A549 (cell line): ENCODE measurements around the gene ANKRD55. TPM values are rescaled to one million over a fixed set of nuclear protein-coding genes. Genes with fewer than 3 reads are reported as not detected.

Experiments used
- ATAC-seq, 2 experiments: fragments of 200-7000 bp in 1 of 2; fragments of >200 bp in 1 of 2; cut with Nextera tagmentation in 1 of 2; cut with Tn5 transposase in 1 of 2; 3 replicates each; pipeline versions ENCODE4 v1.8.0 to v1.9.1; 2018 to 2020; ENCODE audit warnings: mild to moderate bottlenecking in 1 of 2, moderate library complexity in 1 of 2
- CTCF ChIA-PET: fragments of 300-600 bp; sonication (Branson Sonifier 250); formaldehyde crosslinking; extraction: SDS; loops from one replicate; lab custom pipeline; 2021; ENCODE audit warnings: antibody characterized with exemption, inconsistent platforms; lab: Yijun Ruan, JAX
- POLR2A ChIA-PET: fragments of 350-600 bp; formaldehyde crosslinking; extraction: SDS; loops from one replicate; lab custom pipeline; 2021; ENCODE audit warnings: antibody characterized with exemption, inconsistent platforms; lab: Yijun Ruan, JAX
- DNase-seq, 2 experiments: peaks; one replicate each; pipeline versions ENCODE4 v3.0.0 to v3.0.0-alpha.2; 2011 to 2016; ENCODE audit warnings: low read depth in 1 of 2, low spot score in 1 of 2
- FAIRE-seq: peaks from 2 replicates; lab custom pipeline; 2011; peaks lifted over from hg19 to GRCh38; lab: Jason Lieb, UNC
- H3K27ac ChIP-seq, 2 experiments: fragments of >200 bp; sonication (Bioruptor Twin); formaldehyde crosslinking; 3 replicates each; pipeline ENCODE4 v1.5.1; 2016 to 2017
- H3K4me1 ChIP-seq: fragments of >200 bp; sonication (Bioruptor Twin); formaldehyde crosslinking; 3 replicates; pipeline ENCODE4 v1.6.1; 2016
- H3K4me2 ChIP-seq: fragments of >200 bp; sonication (Bioruptor Twin); formaldehyde crosslinking; 3 replicates; pipeline ENCODE4 v1.6.1; 2016
- H3K4me3 ChIP-seq: fragments of >200 bp; sonication (Bioruptor Twin); formaldehyde crosslinking; 3 replicates; pipeline ENCODE4 v1.5.1; 2016
- H3K9me3 ChIP-seq: fragments of >200 bp; sonication (Bioruptor Twin); formaldehyde crosslinking; 3 replicates; pipeline ENCODE4 v1.6.1; 2016
- BHLHE40 ChIP-seq: IDR thresholded peaks from 2 replicates; pipeline ENCODE4 v1.6.1; 2012; ENCODE audit warnings: low read depth, low read length, inconsistent platforms
- CBX2 ChIP-seq: fragments of 200-600 bp; sonication (generic); IDR thresholded peaks from 2 replicates; pipeline ENCODE4 v1.6.1; 2016; ENCODE audit warnings: low read depth, mild to moderate bottlenecking, borderline replicate concordance
- CEBPB ChIP-seq, 2 experiments: fragments of >200 bp in 1 of 2; sonication (Bioruptor Twin) in 1 of 2; formaldehyde crosslinking in 1 of 2; IDR thresholded peaks; 2 replicates each; pipeline ENCODE4 v1.6.1; 2012 to 2016
- CHD4 ChIP-seq: fragments of 200-600 bp; sonication (generic); IDR thresholded peaks from 2 replicates; pipeline ENCODE4 v1.6.1; 2016; ENCODE audit warnings: antibody characterized with exemption, mild to moderate bottlenecking, borderline replicate concordance
- EHMT2 ChIP-seq: fragments of 200-600 bp; sonication (generic); IDR thresholded peaks from 2 replicates; pipeline ENCODE4 v1.6.1; 2016; ENCODE audit warnings: antibody characterized with exemption, low read depth, mild to moderate bottlenecking, moderate library complexity
- FOSL2 ChIP-seq, 2 experiments: fragments of 450-650 bp in 1 of 2; fragments of >200 bp in 1 of 2; sonication (Bioruptor Twin) in 1 of 2; formaldehyde crosslinking; IDR thresholded peaks; 2 replicates each; pipeline versions ENCODE4 v1.5.0 to v1.6.1; 2016 to 2020; ENCODE audit warnings: mild to moderate bottlenecking in 1 of 2, moderate library complexity in 1 of 2
- FOXS1 ChIP-seq: fragments of 250-450 bp; sonication (Bioruptor Pico); IDR thresholded peaks from 2 replicates; pipeline ENCODE4 v1.5.0; 2020; ENCODE audit warnings: mild to moderate bottlenecking, moderate library complexity
- HEYL ChIP-seq: fragments of 250-450 bp; sonication (Bioruptor Pico); IDR thresholded peaks from 2 replicates; pipeline ENCODE4 v1.8.0; 2021; ENCODE audit warnings: mild to moderate bottlenecking, moderate library complexity
- HOXA7 ChIP-seq: fragments of 250-450 bp; sonication (Bioruptor Pico); IDR thresholded peaks from 2 replicates; pipeline ENCODE4 v1.5.0; 2020; ENCODE audit warnings: mild to moderate bottlenecking, moderate library complexity
- JUNB ChIP-seq: fragments of >200 bp; sonication (Bioruptor Twin); formaldehyde crosslinking; IDR thresholded peaks from 2 replicates; pipeline ENCODE4 v1.6.1; 2016
- MAFK ChIP-seq: fragments of 450-650 bp; IDR thresholded peaks from 2 replicates; pipeline ENCODE4 v1.6.1; 2014; ENCODE audit not compliant: partially characterized antibody
- MAZ ChIP-seq: fragments of 150-350 bp; IDR thresholded peaks from 2 replicates; pipeline ENCODE4 v1.6.1; 2014; ENCODE audit warnings: antibody characterized with exemption, low read depth, low read length, borderline replicate concordance
- NPAS2 ChIP-seq: fragments of 250-450 bp; sonication (Bioruptor Pico); IDR thresholded peaks from 2 replicates; pipeline ENCODE4 v1.8.0; 2022; ENCODE audit warnings: mild to moderate bottlenecking, moderate library complexity, borderline replicate concordance
- POLR2AphosphoS2 ChIP-seq: conservative IDR thresholded peaks from 2 replicates; pipeline ENCODE4 v1.6.1; 2012; ENCODE audit warnings: low read length, improper control_type of control experiment, inconsistent platforms
- RAD21 ChIP-seq, 2 experiments: fragments of >200 bp in 1 of 2; sonication (Bioruptor Twin) in 1 of 2; formaldehyde crosslinking in 1 of 2; IDR thresholded peaks in 1 of 2; conservative IDR thresholded peaks in 1 of 2; 2 replicates in 1 of 2; 3 replicates in 1 of 2; pipeline ENCODE4 v1.6.1; 2012 to 2018; ENCODE audit warnings: inconsistent platforms in 1 of 2
- RARB ChIP-seq: fragments of 250-450 bp; sonication (Bioruptor Pico); IDR thresholded peaks from 2 replicates; pipeline ENCODE4 v1.8.0; 2021; ENCODE audit warnings: mild to moderate bottlenecking, moderate library complexity
- RCOR1 ChIP-seq: fragments of 150-350 bp; IDR thresholded peaks from 2 replicates; pipeline ENCODE4 v1.6.1; 2014; ENCODE audit warnings: antibody characterized with exemption, low read length, low read depth
- RFX5 ChIP-seq: fragments of 450-650 bp; IDR thresholded peaks from 2 replicates; pipeline ENCODE4 v1.7.1; 2014; ENCODE audit warnings: antibody characterized with exemption, mild to moderate bottlenecking, moderate library complexity
- RNF2 ChIP-seq: fragments of 200-600 bp; sonication (generic); IDR thresholded peaks from 2 replicates; pipeline ENCODE4 v1.6.1; 2016; ENCODE audit warnings: low read depth, mild to moderate bottlenecking, antibody characterized with exemption, moderate library complexity, borderline replicate concordance
- SREBF2 ChIP-seq: fragments of 450-650 bp; IDR thresholded peaks from 2 replicates; pipeline ENCODE4 v1.6.1; 2014; ENCODE audit warnings: mild to moderate bottlenecking, moderate library complexity
- TFCP2L1 ChIP-seq: fragments of 250-450 bp; sonication (Bioruptor Pico); IDR thresholded peaks from 2 replicates; pipeline ENCODE4 v1.5.0; 2021; ENCODE audit warnings: mild to moderate bottlenecking
- TP53 ChIP-seq: fragments of 250-450 bp; sonication (Bioruptor Pico); IDR thresholded peaks from 2 replicates; pipeline ENCODE4 v1.5.0; 2021; ENCODE audit warnings: mild to moderate bottlenecking, moderate library complexity
- WGBS: methylation state at CpG from one replicate; pipeline ENCODE4 v1.1.6; 2017; ENCODE audit errors: missing lambda C conversion rate; 5-methylcytosine and 5-hydroxymethylcytosine counted together
- polyA plus RNA-seq, 4 experiments: library from polyadenylated mRNA; depleted of rRNA in 3 of 4; stranded (reverse); fragments of >200 nt; fragmentation: RNase III in 1 of 4; extraction: RNeasy Plus Mini Kit Qiagen cat#74134 plus additional on column Dnase treatment in 1 of 4; gene quantifications; 2 replicates in 3 of 4; 3 replicates in 1 of 4; pipeline ENCODE4 v1.2.3, GENCODE V29; 2011 to 2017
- TF ChIP-seq, protein P1 (sequence below): IDR thresholded peaks from 2 replicates; pipeline ENCODE4 v1.6.1; 2012; ENCODE audit warnings: low read depth, borderline replicate concordance
- TF ChIP-seq, protein P2 (sequence below): IDR thresholded peaks from 2 replicates; pipeline ENCODE4 v1.6.1; 2012
- TF ChIP-seq, protein P3 (sequence below): fragments of 250-450 bp; sonication (Bioruptor Pico); IDR thresholded peaks from 2 replicates; pipeline ENCODE4 v1.5.0; 2021; ENCODE audit warnings: mild to moderate bottlenecking, moderate library complexity, borderline replicate concordance

ANKRD55 gene
- polyA plus RNA-seq, 2 of the 4 experiments (the other 2 are of a cell fraction): 0.10 to 0.30 TPM

DNA sequence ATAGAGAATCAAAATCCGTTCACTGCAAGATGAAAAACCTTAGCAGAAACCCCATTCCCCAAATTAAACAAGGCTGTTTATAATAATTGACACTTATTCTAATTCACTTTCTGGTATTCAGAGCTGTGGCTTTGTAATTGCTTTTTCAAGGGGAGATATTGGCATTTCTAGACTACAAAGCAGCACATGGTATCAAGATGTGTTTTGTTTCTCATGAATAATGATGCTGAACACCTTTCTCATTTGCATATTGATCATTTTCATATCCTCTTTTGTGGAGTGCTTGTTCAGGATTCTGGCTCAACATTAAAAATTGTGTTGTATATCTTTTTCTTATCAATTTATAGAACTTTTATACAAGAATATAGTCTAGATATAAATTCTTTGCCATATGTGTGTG is 22.4 kb upstream of the ANKRD55 start:
- no peak for ATAC-seq
- H3K9me3 ChIP-seq: no peaks in the 10 kb centered on the region
- no peak for DNase-seq
- CTCF ChIA-PET: no interaction called here
- peaks cover 14% of the 10 kb centered on the region for H3K4me1 ChIP-seq
- FAIRE-seq: peak; percentile 23
- no peak overlapping the region for H3K4me2 ChIP-seq
- TF ChIP-seq CHD4 (no peak), EHMT2 (no peak)
- WGBS: 57% methylated on average over 1 of the region's 1 CpG
- no peak overlapping the region for H3K27ac ChIP-seq
- POLR2A ChIA-PET: no interaction called here
- H3K4me3 ChIP-seq: no peak overlapping the region

DNA sequence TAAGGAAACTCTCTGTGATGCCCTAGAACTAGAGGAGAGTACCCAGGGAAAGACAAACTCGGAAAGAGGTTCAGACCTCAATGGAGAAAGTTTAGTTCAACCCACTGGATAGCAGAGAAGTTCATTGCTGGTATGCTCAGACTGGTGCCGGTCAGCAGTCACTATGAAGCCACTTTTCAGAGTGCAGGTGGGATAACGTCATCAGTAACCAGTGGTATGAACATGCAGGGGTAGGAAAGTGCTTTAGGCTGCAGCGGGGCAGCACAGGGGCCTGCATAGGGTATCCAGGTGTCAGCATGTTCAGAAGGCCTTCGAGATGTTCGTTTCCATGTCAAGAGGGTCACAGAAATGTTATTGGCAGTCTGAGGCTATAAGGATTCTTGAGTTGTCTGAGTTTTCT is 20.8 kb upstream of the ANKRD55 start:
- H3K9me3 ChIP-seq: no peaks in the 10 kb centered on the region
- ChIA-PET CTCF (interaction anchor here (0.6 to 1.2 kb wide), 4 partner anchors 11 to 866 kb away, joined by 3 to 4 read pairs (median 3); no protein-coding TSS in a partner anchor), POLR2A (no interaction called here)
- H3K4me1 ChIP-seq: peaks cover 4% of the 10 kb centered on the region
- 76% methylated on average over 6 of the region's 6 CpGs for WGBS
- TF ChIP-seq TP53 (CRISPR knock-in tag) (no peak), NPAS2 (CRISPR knock-in tag) (no peak), CEBPB (IDR thresholded peaks at IDR 0.05) (no peak), CBX2 (no peak), RAD21 (conservative IDR thresholded peaks at IDR 0.05 in 1 of 2, IDR thresholded peaks at IDR 0.05 in 1 of 2) (no peak), RNF2 (no peak), MAZ (no peak), CHD4 (no peak), RARB (CRISPR knock-in tag) (no peak), HOXA7 (no peak), FOXS1 (CRISPR knock-in tag) (no peak), SREBF2 (no peak), FOSL2 (IDR thresholded peaks at IDR 0.05) (no peak), FOSL2 (CRISPR knock-in tag; IDR thresholded peaks at IDR 0.05) (no peak)
- TF ChIP-seq, protein P1, sequence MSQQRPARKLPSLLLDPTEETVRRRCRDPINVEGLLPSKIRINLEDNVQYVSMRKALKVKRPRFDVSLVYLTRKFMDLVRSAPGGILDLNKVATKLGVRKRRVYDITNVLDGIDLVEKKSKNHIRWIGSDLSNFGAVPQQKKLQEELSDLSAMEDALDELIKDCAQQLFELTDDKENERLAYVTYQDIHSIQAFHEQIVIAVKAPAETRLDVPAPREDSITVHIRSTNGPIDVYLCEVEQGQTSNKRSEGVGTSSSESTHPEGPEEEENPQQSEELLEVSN: no peak
- TF ChIP-seq, protein P2, sequence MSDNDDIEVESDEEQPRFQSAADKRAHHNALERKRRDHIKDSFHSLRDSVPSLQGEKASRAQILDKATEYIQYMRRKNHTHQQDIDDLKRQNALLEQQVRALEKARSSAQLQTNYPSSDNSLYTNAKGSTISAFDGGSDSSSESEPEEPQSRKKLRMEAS: no peak
- ATAC-seq (no peak), DNase-seq (no peak), FAIRE-seq (no peak)
- H3K27ac ChIP-seq: no peak overlapping the region
- H3K4me3 ChIP-seq: no peak overlapping the region
- no peak overlapping the region for H3K4me2 ChIP-seq

DNA sequence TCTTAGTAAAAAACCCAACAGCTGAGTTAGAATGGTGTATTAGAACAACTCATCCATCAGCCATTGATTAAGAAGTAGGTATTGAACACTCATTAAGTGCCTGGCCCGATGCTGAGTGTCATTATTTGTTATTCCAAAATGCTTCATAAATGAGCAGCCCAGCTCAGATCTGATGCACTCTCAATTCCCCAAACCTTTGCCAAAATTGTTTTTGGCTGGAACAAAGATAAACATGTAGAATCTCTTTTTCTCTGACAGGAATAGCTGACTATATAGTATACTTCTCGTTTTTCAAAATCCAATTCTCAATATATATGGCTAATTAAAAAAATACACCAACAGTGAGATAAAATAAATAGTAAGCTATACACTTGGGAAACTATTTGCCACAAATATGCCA is 20.0 kb upstream of the ANKRD55 start:
- ATAC-seq (no peak), DNase-seq (no peak), FAIRE-seq (no peak)
- H3K4me3 ChIP-seq: no peak overlapping the region
- H3K4me2 ChIP-seq: no peak overlapping the region
- no peaks in the 10 kb centered on the region for H3K9me3 ChIP-seq
- TF ChIP-seq BHLHE40 (no peak), NPAS2 (CRISPR knock-in tag) (no peak), RCOR1 (no peak), RAD21 (conservative IDR thresholded peaks at IDR 0.05 in 1 of 2, IDR thresholded peaks at IDR 0.05 in 1 of 2) (no peak), FOXS1 (CRISPR knock-in tag) (no peak), TFCP2L1 (no peak), HEYL (CRISPR knock-in tag) (no peak), RFX5 (no peak), MAFK (no peak), JUNB (no peak), POLR2AphosphoS2 (no peak)
- TF ChIP-seq, protein P3, sequence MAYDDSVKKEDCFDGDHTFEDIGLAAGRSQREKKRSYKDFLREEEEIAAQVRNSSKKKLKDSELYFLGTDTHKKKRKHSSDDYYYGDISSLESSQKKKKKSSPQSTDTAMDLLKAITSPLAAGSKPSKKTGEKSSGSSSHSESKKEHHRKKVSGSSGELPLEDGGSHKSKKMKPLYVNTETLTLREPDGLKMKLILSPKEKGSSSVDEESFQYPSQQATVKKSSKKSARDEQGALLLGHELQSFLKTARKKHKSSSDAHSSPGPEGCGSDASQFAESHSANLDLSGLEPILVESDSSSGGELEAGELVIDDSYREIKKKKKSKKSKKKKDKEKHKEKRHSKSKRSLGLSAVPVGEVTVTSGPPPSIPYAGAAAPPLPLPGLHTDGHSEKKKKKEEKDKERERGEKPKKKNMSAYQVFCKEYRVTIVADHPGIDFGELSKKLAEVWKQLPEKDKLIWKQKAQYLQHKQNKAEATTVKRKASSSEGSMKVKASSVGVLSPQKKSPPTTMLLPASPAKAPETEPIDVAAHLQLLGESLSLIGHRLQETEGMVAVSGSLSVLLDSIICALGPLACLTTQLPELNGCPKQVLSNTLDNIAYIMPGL: no peak
- ChIA-PET CTCF (interaction anchor here (0.6 to 1.2 kb wide), 4 partner anchors 12 to 867 kb away, joined by 3 to 4 read pairs (median 3); no protein-coding TSS in a partner anchor), POLR2A (no interaction called here)
- H3K27ac ChIP-seq: no peak overlapping the region
- no peaks in the 10 kb centered on the region for H3K4me1 ChIP-seq
- 77% methylated on average over 2 of the region's 2 CpGs for WGBS
